GM12865 (cell line): ENCODE data around the gene TRIB2.

Source experiments
- DNase-seq: peaks from one replicate; pipeline ENCODE4 v3.0.0; 2010; ENCODE audit warnings: low read depth
- H3K4me3 ChIP-seq: 2 replicates; pipeline ENCODE4 v1.5.1; 2011; ENCODE audit warnings: mild to moderate bottlenecking, low read depth, low read length, control low read depth
- TF ChIP-seq, protein P1 (sequence below): IDR thresholded peaks from 2 replicates; pipeline ENCODE4 v1.5.1; 2011; ENCODE audit warnings: low read length, control low read depth, low read depth, inconsistent platforms; ENCODE audit not compliant: insufficient read depth; ENCODE audit errors: missing control alignments

The TRIB2 gene

DNA sequence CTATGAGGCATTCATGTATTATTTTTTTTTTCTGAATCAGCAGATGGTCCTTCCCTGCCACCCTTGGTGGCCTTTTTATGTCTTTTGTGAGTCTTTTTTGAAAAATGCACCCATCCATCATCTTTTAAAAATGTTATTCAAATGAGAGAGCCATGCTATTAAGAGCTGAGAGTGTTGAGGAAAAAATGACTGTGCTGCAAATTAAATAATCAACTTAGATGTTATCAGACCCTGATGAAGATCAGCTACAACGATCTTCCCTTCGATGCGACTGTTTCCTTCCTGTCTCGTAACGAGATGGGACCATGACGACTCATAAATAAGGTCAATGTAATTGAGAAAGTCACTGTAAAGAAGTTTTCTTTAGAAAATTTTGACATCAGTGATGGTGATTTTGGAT is 44.4 kb downstream of the TRIB2 start:
- TF ChIP-seq, protein P1, sequence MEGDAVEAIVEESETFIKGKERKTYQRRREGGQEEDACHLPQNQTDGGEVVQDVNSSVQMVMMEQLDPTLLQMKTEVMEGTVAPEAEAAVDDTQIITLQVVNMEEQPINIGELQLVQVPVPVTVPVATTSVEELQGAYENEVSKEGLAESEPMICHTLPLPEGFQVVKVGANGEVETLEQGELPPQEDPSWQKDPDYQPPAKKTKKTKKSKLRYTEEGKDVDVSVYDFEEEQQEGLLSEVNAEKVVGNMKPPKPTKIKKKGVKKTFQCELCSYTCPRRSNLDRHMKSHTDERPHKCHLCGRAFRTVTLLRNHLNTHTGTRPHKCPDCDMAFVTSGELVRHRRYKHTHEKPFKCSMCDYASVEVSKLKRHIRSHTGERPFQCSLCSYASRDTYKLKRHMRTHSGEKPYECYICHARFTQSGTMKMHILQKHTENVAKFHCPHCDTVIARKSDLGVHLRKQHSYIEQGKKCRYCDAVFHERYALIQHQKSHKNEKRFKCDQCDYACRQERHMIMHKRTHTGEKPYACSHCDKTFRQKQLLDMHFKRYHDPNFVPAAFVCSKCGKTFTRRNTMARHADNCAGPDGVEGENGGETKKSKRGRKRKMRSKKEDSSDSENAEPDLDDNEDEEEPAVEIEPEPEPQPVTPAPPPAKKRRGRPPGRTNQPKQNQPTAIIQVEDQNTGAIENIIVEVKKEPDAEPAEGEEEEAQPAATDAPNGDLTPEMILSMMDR, result no peak
- no peak for DNase-seq
- H3K4me3 ChIP-seq, result no peak overlapping the region

DNA sequence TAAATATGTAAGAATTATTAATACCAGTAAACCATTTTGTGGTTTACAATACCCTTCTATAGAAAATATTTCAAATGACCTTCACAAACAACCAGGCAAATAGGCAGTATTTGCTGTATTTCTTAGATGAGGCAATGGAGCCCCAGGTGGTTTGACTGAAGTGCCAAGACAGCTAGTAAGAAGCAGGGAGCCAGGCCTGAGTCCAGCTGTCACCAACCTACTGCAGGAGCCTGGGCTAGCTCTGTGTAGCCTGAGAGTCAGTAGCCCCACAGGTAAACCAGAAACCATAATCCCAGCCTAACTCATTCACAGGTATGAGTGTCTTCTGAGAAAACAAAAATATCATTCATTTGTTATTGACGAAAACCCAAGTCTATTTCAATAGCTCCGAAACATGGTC is 45.6 kb downstream of the TRIB2 start:
- no peak for DNase-seq
- no peak overlapping the region for H3K4me3 ChIP-seq
- TF ChIP-seq, protein P1, result no peak

DNA sequence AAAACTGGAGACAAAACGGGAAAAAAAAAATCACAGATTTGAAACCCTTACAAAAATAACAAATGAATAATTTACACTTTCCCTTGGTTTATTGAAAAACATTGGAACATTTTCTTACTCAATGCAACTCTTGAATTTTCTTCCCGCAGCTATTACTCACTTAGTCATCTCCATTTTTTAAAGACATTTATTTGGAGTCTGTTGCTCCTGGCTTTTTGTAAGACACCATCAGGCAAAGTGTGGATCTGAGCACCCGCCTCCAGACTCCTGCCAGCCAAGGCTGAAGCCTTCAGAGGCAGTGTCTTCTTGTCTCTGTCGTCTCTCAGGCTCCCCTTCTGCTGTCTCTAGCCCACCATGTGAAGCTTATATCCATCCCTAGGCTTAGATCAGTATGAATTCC is 46.2 kb downstream of the TRIB2 start:
- DNase-seq, result no peak
- TF ChIP-seq, protein P1, result no peak
- no peak overlapping the region for H3K4me3 ChIP-seq

DNA sequence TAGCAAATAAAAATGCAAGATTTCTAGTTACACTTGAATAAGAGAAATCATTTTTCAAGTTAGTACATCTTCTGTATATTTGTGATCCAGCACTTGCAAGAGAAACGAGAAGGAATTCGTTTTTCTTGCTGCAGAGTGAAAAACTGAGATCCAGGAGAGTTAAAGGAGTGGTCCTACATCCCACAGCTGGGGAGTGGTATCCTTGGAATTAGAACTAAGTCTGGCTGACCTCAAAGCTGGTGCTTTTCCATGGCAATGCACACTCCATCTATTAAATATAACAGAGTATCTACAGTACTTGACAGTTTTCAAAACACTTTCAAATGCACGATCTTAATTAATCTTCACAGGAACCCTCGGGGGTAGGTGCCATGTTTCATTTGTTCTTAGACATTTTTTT is 46.8 kb downstream of the TRIB2 start:
- TF ChIP-seq, protein P1, result no peak
- DNase-seq, result no peak
- H3K4me3 ChIP-seq, result no peak overlapping the region

DNA sequence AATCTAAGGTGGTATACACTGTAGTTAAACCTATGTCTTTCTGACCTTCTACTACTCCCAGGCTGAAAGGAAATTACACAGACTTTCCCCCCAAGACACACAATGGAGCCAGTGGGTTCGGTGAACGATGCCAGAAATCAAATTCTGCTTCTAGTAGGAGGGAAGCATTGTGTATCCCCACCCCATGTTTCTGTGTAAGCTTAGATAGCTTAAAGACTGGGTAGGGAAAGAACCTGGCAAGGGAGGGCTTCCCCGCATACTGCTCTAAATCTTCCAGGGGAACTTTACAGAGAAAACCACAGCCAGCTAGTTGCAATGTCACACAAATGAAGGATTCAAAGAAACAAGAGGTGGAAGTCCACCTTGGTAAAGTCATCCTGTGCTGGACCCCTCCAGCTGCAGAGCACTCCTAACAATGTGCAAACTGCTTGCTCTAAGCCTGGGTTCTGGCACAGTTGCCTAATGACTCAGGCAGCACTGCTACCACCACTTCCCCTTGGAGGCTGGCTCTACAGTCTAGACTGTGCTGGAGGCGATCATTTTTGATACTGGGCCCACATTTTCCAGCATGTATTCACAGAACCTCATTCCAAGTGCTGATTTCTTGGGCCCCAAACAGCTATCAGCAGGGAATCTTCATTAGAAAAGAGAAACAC is 47.5 kb downstream of the TRIB2 start:
- no peak for DNase-seq
- no peak overlapping the region for H3K4me3 ChIP-seq
- TF ChIP-seq, protein P1, result no peak

DNA sequence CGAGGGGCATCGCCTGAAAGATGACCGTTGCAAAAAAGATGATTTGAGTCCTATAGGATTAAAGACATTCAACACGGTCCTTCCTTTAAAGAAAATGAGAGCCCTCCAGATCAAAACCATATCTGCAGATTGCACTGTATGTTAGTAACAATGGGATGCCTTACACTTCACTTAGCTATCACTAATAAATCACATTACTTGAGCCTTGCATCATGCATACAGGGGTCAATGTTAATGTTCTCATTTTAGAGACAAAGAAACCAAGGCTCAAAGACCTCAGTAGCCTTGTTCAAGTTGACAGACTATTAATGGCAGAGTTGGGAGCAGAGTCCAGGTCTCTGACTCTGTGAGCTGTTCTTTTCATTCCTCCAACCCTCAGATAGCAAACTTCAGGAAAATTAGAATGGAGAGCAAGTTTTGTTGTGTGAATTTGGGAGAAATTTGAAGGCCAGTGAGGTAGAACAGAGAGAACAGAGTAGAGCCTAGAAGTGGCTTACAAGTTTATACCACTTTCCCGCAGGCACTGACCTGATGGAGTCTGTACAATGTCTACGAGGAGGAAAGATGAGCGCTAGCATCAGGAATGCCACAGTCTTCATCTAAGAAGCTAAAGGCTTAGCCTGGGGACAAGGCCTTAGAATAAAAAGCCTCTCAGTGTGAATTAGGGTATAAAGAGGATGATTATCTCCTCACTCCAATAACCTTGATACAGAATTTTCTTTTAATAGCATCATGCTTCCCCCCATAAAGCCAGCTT is 48.3 kb downstream of the TRIB2 start:
- TF ChIP-seq, protein P1, result no peak
- DNase-seq, result no peak
- no peak overlapping the region for H3K4me3 ChIP-seq
